ENCODE measurements around the gene NOTCH3. TPM values are rescaled to one million over a fixed set of nuclear protein-coding genes. Genes with fewer than 3 reads are reported as not detected.

The NOTCH3 gene
- total and polyA plus RNA-seq, 2 donors from 2014 or later = 15.1 to 92.3 TPM

GRCh38 chr19:15191982-15192381 lies 8.8 kb downstream of the NOTCH3 start:
- DNase-seq (no peak), FAIRE-seq (no peak)
- H3K27me3 ChIP-seq (ENCODE audit: control insufficient read depth, insufficient read depth, low read length) = no peaks in the 10 kb centered on the region
- H3K9me3 ChIP-seq (ENCODE audit: control insufficient read depth in 2 of 3, insufficient read depth in 1 of 3, low read length in 3 of 3) = no peaks in the 10 kb centered on the region
- H3K27ac ChIP-seq (ENCODE audit: low read depth in 2 of 2, low read length in 2 of 2) = no peak overlapping the region
- no peak for TF ChIP-seq CTCF (IDR thresholded peaks at IDR 0.05; ENCODE audit: borderline replicate concordance, extremely low read depth, insufficient read depth)
- H3K9ac ChIP-seq (ENCODE audit: low read length in 3 of 3) = no peak overlapping the region
- peaks cover 0 to 7% (median 0%) of the 10 kb centered on the region in 3 donors for H3K4me1 ChIP-seq (ENCODE audit: control insufficient read depth in 2 of 3, insufficient read depth in 2 of 3, low read depth in 1 of 3, low read length in 3 of 3)
- H3K4me3 ChIP-seq (ENCODE audit: low read length in 3 of 3) = no peak overlapping the region
- intact Hi-C loops (cut with DNase I) = no loop called here
- peaks cover 0 to 3% (median 0%) of the 10 kb centered on the region in 3 donors for H3K36me3 ChIP-seq (ENCODE audit: control insufficient read depth in 2 of 3, insufficient read depth in 3 of 3, low read length in 3 of 3)

- intact Hi-C loops (cut with DNase I) = no loop called here
- H3K27ac ChIP-seq (ENCODE audit: low read depth in 2 of 2, low read length in 2 of 2) = no peak overlapping the region
These were observed 9.3 kb downstream of the NOTCH3 start for GRCh38 chr19:15191514-15191913.

GRCh38 chr19:15188851-15189250 lies 11.9 kb downstream of the NOTCH3 start:
- no peak for TF ChIP-seq CTCF (IDR thresholded peaks at IDR 0.05; ENCODE audit: borderline replicate concordance, extremely low read depth, insufficient read depth)
- H3K27me3 ChIP-seq (ENCODE audit: control insufficient read depth, insufficient read depth, low read length) = no peaks in the 10 kb centered on the region
- no peak overlapping the region for H3K27ac ChIP-seq (ENCODE audit: low read depth in 2 of 2, low read length in 2 of 2)
- no peak for FAIRE-seq
- H3K9ac ChIP-seq (ENCODE audit: low read length in 3 of 3) = no peak overlapping the region
- no peak overlapping the region for H3K4me3 ChIP-seq (ENCODE audit: low read length in 3 of 3)
- no peaks in the 10 kb centered on the region for H3K4me1 ChIP-seq (ENCODE audit: control insufficient read depth in 2 of 3, insufficient read depth in 2 of 3, low read depth in 1 of 3, low read length in 3 of 3)
- no peaks in the 10 kb centered on the region for H3K9me3 ChIP-seq (ENCODE audit: control insufficient read depth in 2 of 3, insufficient read depth in 1 of 3, low read length in 3 of 3)
- intact Hi-C loops (cut with DNase I) = no loop called here
- DNase-seq = no peak
- H3K36me3 ChIP-seq (ENCODE audit: control insufficient read depth in 2 of 3, insufficient read depth in 3 of 3, low read length in 3 of 3) = peaks cover 0 to 5% (median 4%) of the 10 kb centered on the region in 3 donors

More at GRCh38 chr19:15191514-15191913, 9.3 kb downstream of the NOTCH3 start:
- Histone ChIP-seq H3K9me3 (ENCODE audit: control insufficient read depth in 2 of 3, insufficient read depth in 1 of 3, low read length in 3 of 3) (no peaks in the 10 kb centered on the region), H3K4me1 (ENCODE audit: control insufficient read depth in 2 of 3, insufficient read depth in 2 of 3, low read depth in 1 of 3, low read length in 3 of 3) (peaks cover 0 to 4% (median 0%) of the 10 kb centered on the region in 3 donors), H3K4me3 (ENCODE audit: low read length in 3 of 3) (no peak overlapping the region), H3K9ac (ENCODE audit: low read length in 3 of 3) (no peak overlapping the region), H3K36me3 (ENCODE audit: control insufficient read depth in 2 of 3, insufficient read depth in 3 of 3, low read length in 3 of 3) (peaks cover 0 to 4% (median 3%) of the 10 kb centered on the region in 3 donors), H3K27me3 (ENCODE audit: control insufficient read depth, insufficient read depth, low read length) (no peaks in the 10 kb centered on the region)
- FAIRE-seq = no peak
- no peak for TF ChIP-seq CTCF (IDR thresholded peaks at IDR 0.05; ENCODE audit: borderline replicate concordance, extremely low read depth, insufficient read depth)
- no peak for DNase-seq

Data from kidney (tissue), 14 donors.